Raji (cell line): Measurements from ENCODE around the gene PRDM13.

Source experiments
- POLR2A ChIP-seq: IDR thresholded peaks from 2 replicates; pipeline ENCODE4 v1.6.1; 2011; ENCODE audit warnings: low read depth, low read length, control low read depth; ENCODE audit not compliant: insufficient read depth

Gene PRDM13

DNA sequence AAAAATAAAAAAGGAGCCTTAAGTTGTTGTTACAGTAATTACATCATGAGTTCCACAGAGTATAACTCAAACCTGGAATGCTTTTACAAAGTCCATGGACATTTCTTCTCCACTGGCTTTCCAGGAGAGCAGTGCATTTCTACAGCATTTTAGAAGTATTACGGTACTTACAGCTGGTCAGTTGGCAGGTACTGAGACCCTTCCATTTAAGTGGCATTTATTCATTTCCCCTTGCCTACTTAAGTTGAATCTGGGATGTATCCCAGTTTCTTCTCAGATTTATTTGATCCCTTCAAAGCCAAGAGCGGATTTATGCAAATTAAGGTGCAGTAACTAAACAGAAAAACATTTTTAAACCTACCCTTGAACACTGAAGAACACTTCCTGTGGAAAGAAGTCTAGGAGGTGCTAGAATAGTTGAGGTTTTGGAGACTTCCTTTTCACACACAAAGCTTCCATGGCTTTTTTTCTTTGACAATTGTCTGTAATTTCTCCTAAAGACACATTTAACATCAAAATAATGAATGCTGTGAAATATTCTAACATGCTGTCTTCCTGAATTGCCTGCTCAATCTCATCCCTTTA, 3.4 kb downstream of the PRDM13 start:
- TF ChIP-seq POLR2A, result no peak

DNA sequence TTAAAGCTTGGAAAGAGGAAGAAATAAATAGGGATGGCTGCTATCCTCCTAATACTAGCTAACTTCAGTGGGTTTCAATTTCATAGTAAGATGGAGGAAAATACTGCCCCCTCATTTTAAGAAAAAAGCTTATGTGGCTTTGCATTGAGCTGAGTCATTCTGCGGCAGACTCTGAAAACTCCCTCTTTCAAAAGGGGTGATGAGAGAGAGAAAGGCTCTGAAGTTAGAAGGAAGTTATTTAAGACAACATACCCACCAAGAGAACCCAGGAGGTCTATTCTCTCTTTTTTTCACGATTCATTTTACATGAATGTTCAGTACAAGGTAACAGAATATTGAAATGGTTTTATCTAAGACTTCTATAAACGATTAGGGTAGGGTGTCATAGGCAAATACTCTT, 4.5 kb downstream of the PRDM13 start:
- TF ChIP-seq POLR2A, result no peak

DNA sequence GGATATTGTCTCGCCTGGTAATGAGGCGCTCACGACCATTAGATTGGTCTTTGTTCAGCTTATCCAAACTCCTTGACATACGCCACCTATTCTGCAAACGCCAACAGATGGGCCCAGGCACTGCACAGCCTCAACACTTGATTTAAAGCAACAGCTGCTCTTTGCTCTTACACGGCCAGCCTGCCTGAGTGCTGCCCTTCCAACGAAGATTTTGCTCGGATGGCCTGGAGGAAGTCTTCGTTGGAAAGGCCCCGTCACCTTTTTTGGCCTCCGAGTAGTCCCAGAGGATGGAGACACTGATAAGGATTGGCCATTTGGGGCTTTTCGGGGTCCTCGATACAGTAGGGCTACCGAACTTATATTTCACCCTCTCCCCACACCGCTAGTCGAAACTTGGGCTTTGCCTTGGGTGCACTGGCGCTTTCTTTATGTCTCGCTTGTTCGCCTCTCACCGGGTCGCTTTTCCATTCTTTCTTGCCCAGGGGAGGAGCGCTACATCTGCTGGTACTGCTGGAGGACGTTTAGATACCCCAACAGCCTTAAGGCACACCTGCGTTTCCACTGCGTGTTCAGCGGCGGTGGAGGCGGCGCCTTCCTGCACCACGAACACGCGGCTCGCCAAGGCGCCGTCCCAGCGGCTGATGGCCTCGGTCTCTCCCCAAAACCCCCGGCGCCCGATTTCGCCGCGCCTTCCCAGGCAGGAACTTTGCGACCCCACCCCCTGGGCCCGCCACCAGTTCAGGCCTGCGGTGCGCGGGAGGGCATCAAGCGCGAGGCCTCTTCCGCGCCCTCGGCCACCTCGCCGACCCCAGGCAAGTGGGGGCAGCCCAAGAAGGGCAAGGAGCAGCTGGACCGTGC, 6.1 kb downstream of the PRDM13 start:
- no peak for TF ChIP-seq POLR2A

DNA sequence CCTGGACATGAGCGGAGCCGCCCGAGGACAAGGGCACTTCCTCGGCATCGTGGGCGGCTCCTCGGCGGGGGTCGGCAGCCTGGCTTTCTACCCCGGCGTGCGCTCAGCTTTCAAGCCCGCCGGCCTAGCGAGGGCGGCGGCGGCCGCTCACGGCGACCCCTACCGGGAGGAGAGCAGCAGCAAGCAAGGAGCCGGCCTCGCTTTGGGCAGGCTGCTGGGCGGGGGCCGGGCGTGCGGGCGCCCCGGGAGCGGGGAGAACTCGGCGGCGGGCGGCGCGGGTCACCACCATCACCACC, 6.7 kb downstream of the PRDM13 start:
- no peak for TF ChIP-seq POLR2A

DNA sequence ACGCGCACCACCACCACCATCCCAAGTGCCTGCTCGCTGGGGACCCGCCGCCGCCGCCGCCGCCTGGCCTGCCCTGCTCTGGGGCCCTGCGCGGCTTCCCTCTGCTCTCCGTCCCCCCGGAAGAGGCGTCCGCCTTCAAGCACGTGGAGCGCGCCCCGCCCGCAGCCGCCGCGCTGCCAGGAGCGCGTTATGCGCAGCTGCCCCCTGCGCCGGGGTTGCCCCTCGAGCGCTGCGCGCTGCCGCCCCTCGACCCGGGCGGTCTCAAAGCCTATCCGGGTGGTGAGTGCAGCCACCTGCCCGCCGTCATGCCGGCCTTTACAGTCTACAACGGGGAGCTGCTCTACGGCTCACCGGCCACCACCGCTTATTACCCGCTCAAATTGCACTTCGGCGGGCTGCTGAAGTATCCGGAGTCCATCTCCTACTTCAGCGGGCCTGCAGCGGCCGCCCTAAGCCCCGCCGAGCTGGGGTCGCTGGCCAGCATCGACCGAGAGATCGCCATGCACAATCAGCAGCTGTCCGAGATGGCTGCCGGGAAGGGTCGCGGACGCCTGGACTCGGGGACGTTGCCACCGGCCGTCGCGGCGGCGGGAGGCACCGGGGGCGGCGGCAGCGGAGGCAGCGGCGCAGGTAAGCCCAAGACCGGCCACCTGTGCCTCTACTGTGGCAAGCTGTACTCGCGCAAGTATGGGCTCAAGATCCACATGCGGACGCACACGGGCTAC, 7.2 kb downstream of the PRDM13 start:
- no peak for TF ChIP-seq POLR2A

DNA sequence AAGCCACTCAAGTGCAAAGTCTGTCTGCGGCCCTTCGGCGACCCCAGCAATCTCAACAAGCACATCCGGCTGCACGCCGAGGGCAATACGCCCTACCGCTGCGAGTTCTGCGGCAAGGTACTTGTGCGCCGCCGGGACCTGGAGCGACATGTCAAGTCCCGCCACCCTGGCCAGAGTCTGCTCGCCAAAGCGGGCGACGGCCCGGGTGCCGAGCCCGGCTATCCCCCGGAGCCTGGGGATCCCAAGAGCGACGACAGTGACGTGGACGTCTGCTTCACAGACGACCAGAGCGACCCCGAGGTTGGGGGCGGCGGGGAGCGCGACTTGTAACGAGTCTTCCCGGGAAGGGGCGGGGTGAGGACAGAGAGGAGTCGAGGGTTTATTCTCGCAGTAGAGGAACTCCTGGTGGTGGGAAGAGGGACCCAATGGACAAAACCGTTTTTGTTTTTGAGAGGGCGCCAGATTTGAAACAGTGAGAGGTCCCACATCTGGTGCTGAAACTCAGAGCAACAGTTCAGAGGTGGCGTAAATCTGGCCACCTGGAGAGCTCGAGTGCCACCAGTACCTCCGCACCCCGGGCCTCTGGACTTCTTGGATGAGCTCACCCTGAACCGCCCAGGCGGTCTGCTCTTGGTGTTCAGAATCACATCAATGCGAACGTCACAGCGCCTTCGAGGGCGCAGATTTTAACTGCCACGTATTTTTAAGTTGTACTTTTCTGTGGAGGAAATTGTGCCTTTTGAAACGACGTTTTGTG, 8.0 kb downstream of the PRDM13 start:
- TF ChIP-seq POLR2A, result no peak

GRCh38 chr6:99617131-99617530, 10.5 kb downstream of the PRDM13 start:
- TF ChIP-seq POLR2A, result no peak

DNA sequence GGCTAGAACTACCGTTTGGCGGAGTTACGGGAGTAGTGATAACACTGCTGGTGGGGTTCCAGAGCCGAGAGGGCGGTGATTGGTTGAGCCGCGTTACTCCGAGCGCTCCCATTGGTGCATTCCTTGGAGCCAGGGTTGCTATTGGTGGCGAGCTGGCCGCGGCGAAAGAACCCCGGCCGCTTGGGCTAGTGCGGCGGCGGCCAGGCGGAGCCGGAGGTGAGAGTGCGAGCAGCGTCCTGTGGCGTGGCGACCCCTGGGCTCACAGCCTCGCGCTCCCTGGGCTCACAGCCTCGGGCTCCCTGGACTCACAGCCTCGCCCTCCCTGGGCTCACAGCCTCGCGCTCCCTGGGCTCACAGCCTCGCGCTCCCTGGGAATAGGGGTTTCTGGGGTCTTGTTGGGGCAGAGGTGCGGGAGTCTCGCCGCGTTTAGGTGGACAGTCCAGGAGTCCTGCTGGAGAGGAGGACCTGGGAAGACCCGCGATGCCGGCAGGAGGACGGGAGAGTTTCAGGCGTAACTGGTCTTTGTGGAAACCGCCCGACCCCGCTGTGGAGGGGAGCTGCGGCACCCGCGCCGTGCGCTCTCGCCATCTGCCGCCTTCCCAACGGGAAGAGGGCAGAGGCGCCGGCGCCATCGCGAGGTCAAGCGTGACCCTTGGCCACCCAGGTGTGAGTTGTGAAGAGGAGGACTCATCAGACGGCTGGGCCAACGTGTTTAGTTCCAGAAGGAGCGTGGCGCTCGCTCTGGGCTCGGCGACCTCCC, 12.2 kb downstream of the PRDM13 start:
- no peak for TF ChIP-seq POLR2A

DNA sequence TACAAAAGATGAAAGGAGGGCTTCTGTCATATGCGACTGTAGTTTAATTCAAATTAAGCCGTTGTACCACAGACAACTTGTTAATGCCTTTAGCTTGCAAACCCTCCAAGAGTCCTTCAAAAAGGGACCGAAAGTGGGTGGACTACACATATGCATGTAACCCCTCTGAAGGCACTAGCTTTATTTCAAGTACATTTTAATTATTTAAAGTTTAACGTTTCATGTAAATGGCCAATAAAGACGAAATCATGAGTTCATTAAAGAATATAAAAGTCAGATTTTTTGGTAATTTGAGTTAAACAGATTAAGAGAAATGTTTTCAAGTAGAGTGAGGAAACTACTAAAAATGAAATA, 12.8 kb downstream of the PRDM13 start:
- TF ChIP-seq POLR2A, result no peak

- no peak for TF ChIP-seq POLR2A
Observed at GRCh38 chr6:99629293-99629692, 22.7 kb downstream of the PRDM13 start.

GRCh38 chr6:99637629-99638028, 31.0 kb downstream of the PRDM13 start:
- no peak for TF ChIP-seq POLR2A

DNA sequence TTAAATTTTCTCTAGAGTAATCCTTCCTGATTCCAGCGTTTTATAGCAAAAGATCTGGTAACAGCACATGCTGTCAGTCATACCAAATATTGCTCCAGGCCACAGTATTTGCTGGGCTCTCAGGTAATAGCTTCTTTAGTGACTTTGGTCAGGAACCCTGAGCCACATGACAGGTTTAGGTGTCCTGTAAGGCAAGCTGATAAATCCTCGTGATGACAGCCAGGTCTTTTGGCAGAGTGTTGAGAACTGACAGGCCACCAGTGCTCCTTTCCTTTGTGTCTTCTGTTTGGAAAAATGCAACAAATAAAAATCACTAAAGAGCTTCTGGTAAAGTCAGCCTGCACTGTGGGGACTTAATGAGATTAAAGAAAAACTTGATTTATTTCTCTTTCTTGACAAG, 34.6 kb downstream of the PRDM13 start:
- TF ChIP-seq POLR2A, result no peak

DNA sequence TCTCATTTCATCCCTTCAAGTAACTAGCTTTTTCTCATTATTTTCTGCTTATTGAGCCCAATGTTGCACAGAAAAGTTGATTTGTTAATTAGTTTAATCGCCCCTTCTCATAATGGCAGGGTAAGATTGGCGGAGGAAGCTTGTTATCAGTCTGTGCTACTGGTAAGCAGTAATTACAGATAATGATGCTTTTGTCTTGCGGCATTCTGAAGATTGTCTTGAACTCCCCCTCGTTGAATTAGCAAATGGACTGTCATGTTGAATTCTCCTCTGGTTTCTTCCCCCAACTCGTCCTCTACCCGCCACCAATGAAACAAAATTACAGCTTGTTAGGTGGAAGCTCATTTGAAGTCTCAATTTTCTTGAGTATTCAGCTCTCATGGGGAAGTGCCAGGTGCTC, 39.4 kb downstream of the PRDM13 start:
- no peak for TF ChIP-seq POLR2A

DNA sequence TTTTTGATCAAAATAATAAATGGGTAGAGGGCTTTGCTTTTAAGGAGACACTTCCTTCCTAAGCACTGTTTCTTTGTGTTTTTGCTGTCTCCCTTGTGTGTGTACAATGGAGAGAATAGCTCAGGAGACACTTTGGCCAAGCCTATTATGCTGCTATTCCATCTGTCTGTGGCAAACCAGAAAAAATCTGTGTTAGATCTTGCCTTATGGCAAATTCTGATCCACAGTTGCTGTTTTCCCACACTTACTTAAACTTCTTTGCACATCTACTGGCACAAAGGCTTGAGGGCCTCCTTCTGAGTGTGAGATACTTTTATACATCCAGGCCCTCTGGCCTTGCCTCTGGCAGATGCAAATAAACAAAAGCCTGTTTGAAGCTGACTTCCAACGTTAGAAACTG, 53.6 kb downstream of the PRDM13 start:
- no peak for TF ChIP-seq POLR2A

- TF ChIP-seq POLR2A, result no peak
Observed at GRCh38 chr6:99661870-99662269, 55.2 kb downstream of the PRDM13 start.

DNA sequence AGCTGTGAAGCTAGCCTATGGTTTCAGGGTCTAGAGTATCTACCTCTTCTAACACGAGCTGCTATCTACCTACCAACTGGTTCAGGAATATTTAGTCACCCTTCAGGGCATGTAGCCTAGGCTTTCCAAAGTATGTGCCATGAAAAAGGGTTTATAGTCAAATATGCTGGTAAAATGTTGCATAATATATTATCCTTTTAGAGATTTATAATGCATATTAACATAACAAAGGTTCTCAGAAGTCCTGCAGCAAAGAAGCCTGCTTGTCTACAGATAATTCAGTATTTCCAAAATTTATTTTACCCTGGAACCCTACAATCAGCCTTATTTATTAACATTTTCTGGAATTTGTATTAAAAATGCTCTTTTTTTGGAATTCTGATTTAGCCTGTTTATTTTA, 56.0 kb downstream of the PRDM13 start:
- TF ChIP-seq POLR2A, result no peak
